ENCODE results near the gene MGAT5B.
"Not testable (repeated sequence)": the region's sequence is repeated elsewhere in the genome, so short reads cannot be mapped to it uniquely, and the experiment has no call there.

MGAT5B gene

DNA sequence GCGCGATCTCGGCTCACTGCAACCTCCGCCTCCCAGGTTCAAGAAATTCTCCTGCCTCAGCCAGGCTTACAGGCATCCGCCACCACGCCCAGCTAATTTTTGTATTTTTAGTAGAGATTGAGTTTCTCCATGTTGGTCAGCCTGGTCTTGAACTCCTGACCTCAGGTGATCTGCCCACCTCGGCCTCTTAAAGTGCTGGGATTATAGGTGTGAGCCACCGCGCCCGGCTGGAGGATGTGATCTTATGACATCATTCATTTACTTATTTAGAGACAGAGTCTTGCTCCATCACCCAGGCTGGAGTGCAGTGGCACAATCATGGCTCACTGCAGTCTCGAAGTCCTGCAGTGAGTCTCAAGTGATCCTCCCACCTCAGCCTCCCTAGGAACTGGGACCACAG lies 19.0 kb upstream of the MGAT5B start:
- DNase-seq: not testable (repeated sequence)

GRCh38 chr17:76852843-76853242 lies 15.4 kb upstream of the MGAT5B start:
- no peak for DNase-seq

- no peak for DNase-seq
Observed at GRCh38 chr17:76855105-76855504, 13.1 kb upstream of the MGAT5B start.

GRCh38 chr17:76862079-76862478 lies 6.1 kb upstream of the MGAT5B start:
- no peak for DNase-seq

GRCh38 chr17:76862494-76862893 lies 5.7 kb upstream of the MGAT5B start:
- no peak for DNase-seq

GRCh38 chr17:76864024-76864423 lies 4.2 kb upstream of the MGAT5B start:
- DNase-seq: no peak

DNA sequence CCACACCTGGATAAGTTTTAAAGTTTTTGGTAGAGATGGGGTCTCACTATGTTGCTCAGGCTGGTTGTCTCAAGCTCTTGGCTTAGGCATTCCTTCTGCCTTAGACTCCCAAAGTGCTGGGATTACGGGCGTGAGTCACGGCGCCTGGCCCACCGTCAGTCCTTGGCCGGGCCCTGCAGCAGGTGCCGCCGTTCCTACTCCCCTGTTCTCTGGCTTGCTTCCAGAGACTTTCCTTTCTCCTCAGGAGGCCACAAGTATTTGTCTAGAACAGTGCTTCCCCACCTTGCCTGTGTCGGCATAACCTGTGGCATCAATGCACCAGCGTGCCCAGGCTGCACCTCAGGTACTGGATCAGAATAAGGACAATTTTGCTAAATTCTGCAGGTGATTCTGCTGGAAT lies 3.0 kb upstream of the MGAT5B start:
- no peak for DNase-seq

- DNase-seq: no peak
Observed at GRCh38 chr17:76866203-76866602, 2.0 kb upstream of the MGAT5B start.

DNA sequence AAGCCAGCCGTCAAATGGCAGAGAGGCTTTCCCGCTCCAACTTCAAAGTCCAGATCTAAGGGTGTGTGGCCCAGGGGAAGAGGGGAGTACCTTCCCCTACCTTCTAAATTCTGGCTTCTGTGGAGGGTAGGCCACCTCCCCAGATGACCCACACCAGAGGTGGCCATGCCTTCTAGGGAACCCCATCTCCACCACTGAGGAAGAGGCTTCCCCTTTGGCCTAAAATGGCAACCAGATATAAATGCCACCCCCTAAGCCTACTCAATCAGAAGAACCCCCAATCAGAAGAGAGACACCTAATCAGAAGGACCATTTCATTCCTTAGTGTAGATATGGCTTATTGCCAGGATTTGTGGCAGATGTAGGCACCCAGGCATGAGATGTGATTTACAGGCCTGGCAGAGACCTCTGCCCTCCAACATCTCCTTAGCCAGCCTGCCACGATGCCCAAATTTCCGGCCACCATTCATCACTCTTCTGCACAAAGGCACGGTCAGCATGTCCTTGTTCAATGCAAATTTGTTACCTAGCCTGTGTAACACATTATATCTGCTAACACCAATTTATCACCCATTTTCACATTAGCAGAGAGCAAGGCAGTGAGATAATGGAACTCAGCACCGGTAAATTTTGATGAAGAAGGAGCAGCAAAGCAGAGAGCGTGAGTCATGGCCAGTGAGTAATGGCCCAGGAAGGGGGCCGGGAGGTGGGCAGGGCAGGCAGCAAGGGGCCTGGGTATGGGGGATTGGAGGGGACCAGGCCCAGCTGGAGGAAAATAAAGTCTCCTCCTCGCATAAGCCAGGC lies 1.2 kb upstream of the MGAT5B start:
- DNase-seq: no peak

DNA sequence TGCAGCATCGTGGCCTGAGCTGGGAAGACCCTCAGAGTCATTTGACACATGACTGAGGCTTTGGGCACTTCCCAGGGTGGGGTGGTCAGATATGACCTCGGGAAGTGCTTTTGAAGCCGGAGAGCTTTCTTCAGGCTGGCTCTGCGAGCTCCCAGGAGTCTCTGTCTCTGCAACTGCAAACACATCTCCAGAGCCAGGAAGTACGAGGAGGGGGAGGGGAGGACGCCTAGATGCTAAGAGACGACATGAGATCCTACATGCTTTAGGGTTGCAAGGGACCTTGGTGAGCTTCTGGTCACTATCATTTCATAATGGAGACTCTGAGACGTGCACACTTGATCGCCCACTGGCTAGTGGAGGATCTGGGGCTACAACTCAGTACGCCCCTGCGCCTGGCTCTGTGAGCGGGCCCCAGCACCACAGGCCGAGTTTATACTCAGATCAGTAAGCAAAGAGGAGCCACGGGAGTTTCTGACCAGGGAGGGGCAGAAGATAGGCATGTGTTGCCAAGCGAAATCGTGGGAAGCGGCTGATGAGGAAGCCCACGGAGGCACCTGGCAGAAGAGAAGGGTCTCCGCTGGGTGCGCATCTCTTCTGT lies 527 bp upstream of the MGAT5B start:
- DNase-seq: no peak

DNA sequence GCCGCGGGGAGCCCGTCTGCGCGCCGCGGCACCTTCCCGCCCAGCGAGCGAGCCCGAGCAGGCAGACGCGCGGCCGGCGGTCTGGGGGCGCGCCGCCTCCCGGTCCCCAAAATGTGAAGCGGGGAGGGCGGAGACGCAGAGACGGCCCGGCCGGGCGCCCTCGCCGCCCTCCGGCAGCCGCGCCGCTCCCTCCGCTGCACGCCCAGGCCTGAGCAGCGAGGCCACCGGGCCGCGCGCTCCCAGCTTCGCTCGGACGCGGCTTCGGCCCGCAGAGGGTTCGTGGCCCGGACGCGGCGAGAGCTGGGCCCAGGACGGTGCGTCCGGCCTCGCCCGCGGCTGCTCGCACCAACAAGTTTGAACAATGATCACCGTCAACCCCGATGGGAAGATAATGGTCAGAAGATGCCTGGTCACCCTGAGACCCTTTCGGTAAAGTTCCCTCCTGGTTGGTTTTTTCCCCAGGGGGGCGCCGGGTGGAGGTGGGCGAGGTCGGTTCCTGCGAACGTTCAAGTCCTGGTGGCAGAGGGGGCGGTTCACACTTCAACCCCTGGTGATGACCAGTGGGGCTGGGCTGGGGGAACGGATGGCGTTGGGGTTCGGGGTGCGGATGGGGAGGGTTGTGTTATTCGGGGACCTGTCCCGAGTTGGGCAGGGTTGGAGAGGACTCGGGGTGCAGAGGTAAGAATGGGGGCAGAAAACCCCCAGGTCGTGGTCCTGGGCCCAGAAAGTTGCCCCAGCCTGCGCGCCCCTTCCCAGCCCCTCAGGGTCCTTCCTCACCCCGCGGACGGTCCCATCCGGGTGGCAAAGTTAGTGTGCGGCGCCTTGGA lies 678 bp downstream of the MGAT5B start:
- no peak for DNase-seq

- no peak for DNase-seq
Observed at GRCh38 chr17:76869496-76870376, 1.5 kb downstream of the MGAT5B start.

GRCh38 chr17:76870377-76870714 lies 2.1 kb downstream of the MGAT5B start:
- DNase-seq: no peak

- no peak for DNase-seq
Observed at GRCh38 chr17:76871668-76872067, 3.5 kb downstream of the MGAT5B start.

- peak; percentile 10 for DNase-seq
Observed at GRCh38 chr17:76872221-76872873, 4.1 kb downstream of the MGAT5B start.

DNA sequence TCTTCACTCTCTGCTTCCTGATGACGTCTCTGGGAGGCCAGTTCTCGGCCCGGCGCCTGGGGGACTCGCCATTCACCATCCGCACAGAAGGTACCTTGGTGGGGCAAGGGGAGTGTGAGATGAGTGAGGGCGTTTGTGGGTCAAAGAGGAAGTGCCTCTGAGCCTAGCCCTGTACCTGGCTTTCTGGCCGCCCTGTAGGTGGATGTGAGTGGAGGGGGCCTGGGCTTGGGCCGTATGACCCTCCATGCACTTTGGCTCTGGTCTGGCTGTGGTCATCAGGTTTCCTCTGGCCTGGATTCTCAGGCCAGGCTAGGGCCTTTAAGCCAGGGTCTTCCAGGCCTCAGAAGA lies 4.6 kb downstream of the MGAT5B start:
- no peak for DNase-seq

- no peak for DNase-seq
Observed at GRCh38 chr17:76873856-76874255, 5.7 kb downstream of the MGAT5B start.

DNA sequence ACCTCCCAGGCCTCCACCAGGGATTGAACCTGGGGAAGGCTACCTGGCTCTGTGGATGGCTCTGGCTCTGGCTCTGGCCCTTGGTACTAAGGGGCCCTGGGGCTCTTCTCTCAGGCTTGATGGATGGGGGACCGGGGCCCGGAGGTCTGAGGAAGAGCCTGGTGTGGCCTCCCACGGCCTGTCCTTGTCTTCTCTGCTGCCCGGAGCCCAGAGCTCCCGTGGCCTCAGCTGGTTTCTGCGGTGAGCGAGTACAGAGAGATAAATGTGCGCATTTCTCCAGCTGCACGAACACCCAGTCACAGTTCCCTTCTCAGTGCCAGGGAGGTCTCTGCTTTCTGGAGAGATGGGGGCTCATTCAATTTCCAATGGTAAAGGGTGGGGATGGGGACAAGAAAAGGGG lies 9.2 kb downstream of the MGAT5B start:
- no peak for DNase-seq

- no peak for DNase-seq
Observed at GRCh38 chr17:76878568-76878967, 10.4 kb downstream of the MGAT5B start.

DNA sequence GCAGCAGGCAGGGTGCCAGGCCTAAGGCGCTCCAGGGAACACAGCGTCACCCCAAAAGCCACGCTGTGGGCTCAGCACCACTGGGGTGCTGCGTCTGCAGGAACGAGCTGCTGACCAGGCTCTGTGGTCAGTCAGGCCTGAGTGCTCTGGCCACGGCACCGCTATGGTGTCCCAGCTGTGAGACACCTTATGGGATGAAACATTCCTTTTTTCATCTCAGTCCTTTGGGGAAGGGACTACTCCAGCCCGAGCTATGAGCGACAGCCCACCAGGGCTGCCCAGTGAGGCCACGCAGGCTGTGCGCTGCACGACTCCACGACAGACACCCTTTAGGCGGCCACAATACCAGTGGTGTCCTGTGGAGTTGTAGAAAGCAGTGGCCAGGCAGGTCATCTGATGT lies 11.1 kb downstream of the MGAT5B start:
- DNase-seq: no peak

DNA sequence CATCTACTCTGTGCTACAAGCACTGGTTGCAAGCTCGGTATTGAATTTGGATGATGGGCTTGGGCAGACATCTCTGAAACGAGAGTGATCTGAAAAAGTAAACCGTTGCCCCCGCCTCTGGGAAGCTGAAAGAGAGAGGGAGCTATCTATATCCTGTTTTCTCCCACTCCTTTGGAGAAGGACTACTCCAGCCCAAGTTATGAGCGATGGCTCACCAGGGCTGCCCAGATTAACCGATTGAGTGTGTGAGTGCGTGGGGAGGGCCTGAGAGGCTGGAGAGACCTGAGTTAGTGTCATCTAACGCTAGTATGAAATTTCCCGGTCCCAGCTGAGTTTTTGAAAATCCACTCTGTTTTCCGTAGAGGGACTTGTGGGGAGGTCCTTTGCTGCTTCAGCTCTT lies 11.5 kb downstream of the MGAT5B start:
- no peak for DNase-seq

DNA sequence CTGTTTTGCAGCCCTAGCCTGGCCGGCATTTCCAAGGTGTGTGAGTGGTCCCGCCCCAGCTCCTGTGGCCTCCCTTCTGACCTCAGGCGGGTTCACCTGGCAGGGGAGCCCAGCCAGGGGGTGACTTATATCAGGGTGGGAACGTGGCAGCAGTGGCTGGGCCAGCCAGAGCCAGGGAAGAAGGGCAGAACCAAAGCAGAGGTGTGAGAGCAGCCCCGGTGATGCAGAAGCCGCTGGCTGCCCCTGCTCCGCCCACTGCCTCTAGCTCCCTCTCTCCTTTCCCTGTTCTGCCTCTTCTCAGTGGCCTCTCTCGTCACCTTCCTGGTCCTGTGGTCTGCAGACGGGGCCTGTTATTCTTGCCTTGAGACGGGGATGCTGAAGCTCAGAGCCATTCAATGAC lies 12.1 kb downstream of the MGAT5B start:
- no peak for DNase-seq

- DNase-seq: no peak
Observed at GRCh38 chr17:76880971-76881370, 12.8 kb downstream of the MGAT5B start.
